Measurements from ENCODE around the gene COL15A1. TPM values are rescaled to one million over a fixed set of nuclear protein-coding genes. Genes with fewer than 3 reads are reported as not detected.
"Not testable (repeated sequence)": the region's sequence is repeated elsewhere in the genome, so short reads cannot be mapped to it uniquely, and the experiment has no call there.

Gene COL15A1
- total RNA-seq (2014; rRNA removed): 3.4 and 5.3 TPM in 2 replicates
- 3.4 TPM for polyA plus RNA-seq (2012)

- no peak for DNase-seq (ENCODE audit: low read depth)
Observed at GRCh38 chr9:98943682-98944056, at the start of gene COL15A1. TSS of gene COL15A1 (plus strand) at chr9:98943907. CDS start at chr9:98944062, 155 bp downstream.

- DNase-seq (ENCODE audit: low read depth): no peak
Observed at GRCh38 chr9:98894171-98894570, 49.5 kb upstream of the COL15A1 start.

GRCh38 chr9:98894761-98895160, 48.9 kb upstream of the COL15A1 start:
- no peak for DNase-seq (ENCODE audit: low read depth)

GRCh38 chr9:98896632-98897031, 47.1 kb upstream of the COL15A1 start:
- DNase-seq (ENCODE audit: low read depth): no peak

GRCh38 chr9:98897745-98898144, 46.0 kb upstream of the COL15A1 start:
- peak; percentile 80 for DNase-seq (ENCODE audit: low read depth)

- DNase-seq (ENCODE audit: low read depth): peak; percentile 80
Observed at GRCh38 chr9:98899408-98900056, 44.2 kb upstream of the COL15A1 start.

GRCh38 chr9:98900244-98900643, 43.5 kb upstream of the COL15A1 start:
- DNase-seq (ENCODE audit: low read depth): no peak

GRCh38 chr9:98900725-98901124, 43.0 kb upstream of the COL15A1 start:
- DNase-seq (ENCODE audit: low read depth): no peak

GRCh38 chr9:98901843-98902242, 41.9 kb upstream of the COL15A1 start:
- DNase-seq (ENCODE audit: low read depth): not testable (repeated sequence)

- DNase-seq (ENCODE audit: low read depth): no peak
Observed at GRCh38 chr9:98902516-98902915, 41.2 kb upstream of the COL15A1 start.

- DNase-seq (ENCODE audit: low read depth): no peak
Observed at GRCh38 chr9:98902925-98903324, 40.8 kb upstream of the COL15A1 start.

- DNase-seq (ENCODE audit: low read depth): no peak
Observed at GRCh38 chr9:98903961-98904411, 39.7 kb upstream of the COL15A1 start.

GRCh38 chr9:98905015-98905414, 38.7 kb upstream of the COL15A1 start:
- DNase-seq (ENCODE audit: low read depth): no peak

GRCh38 chr9:98906273-98907040, 37.2 kb upstream of the COL15A1 start:
- DNase-seq (ENCODE audit: low read depth): peak; percentile 92

GRCh38 chr9:98907055-98907454, 36.7 kb upstream of the COL15A1 start:
- no peak for DNase-seq (ENCODE audit: low read depth)

- DNase-seq (ENCODE audit: low read depth): peak; percentile 81
Observed at GRCh38 chr9:98908897-98909634, 34.6 kb upstream of the COL15A1 start.

GRCh38 chr9:98909935-98910334, 33.8 kb upstream of the COL15A1 start:
- no peak for DNase-seq (ENCODE audit: low read depth)

GRCh38 chr9:98911042-98911441, 32.7 kb upstream of the COL15A1 start:
- no peak for DNase-seq (ENCODE audit: low read depth)

GRCh38 chr9:98911738-98912137, 32.0 kb upstream of the COL15A1 start:
- not testable (repeated sequence) for DNase-seq (ENCODE audit: low read depth)

- no peak for DNase-seq (ENCODE audit: low read depth)
Observed at GRCh38 chr9:98912450-98912849, 31.3 kb upstream of the COL15A1 start.

GRCh38 chr9:98913044-98913443, 30.7 kb upstream of the COL15A1 start:
- no peak for DNase-seq (ENCODE audit: low read depth)

GRCh38 chr9:98913705-98914104, 30.0 kb upstream of the COL15A1 start:
- DNase-seq (ENCODE audit: low read depth): no peak

Measured in LHCN-M2 (cell line).